Small intestine (tissue), 7 donors: ENCODE measurements around the gene HPCAL1. TPM values are rescaled to one million over a fixed set of nuclear protein-coding genes. Genes with fewer than 3 reads are reported as not detected.

ENCODE experiments used
- DNase-seq, 2 donors: peaks; one replicate each; pipeline versions ENCODE4 v3.0.0 to v3.0.0-alpha.2; 2013
- FAIRE-seq: peaks from 2 replicates; lab custom pipeline; 2012; peaks lifted over from hg19 to GRCh38; lab: Jason Lieb, UNC
- H3K27ac ChIP-seq, 3 donors: one replicate each; pipeline ENCODE4 v1.5.1; 2013; ENCODE audit warnings: low read length in 2 of 3, mild to moderate bottlenecking in 2 of 3, control low read depth in 1 of 3, inconsistent platforms in 1 of 3, low read depth in 1 of 3, moderate library complexity in 1 of 3
- H3K27me3 ChIP-seq, 3 donors: one replicate each; pipeline ENCODE4 v1.6.1; 2013; ENCODE audit warnings: low read length in 3 of 3, inconsistent platforms in 1 of 3; ENCODE audit not compliant: control insufficient read depth in 3 of 3, insufficient read depth in 3 of 3
- H3K36me3 ChIP-seq, 3 donors: one replicate each; pipeline ENCODE4 v1.6.1; 2013; ENCODE audit warnings: low read length in 3 of 3, inconsistent platforms in 1 of 3, low read depth in 1 of 3, mild to moderate bottlenecking in 1 of 3, moderate library complexity in 1 of 3; ENCODE audit not compliant: control insufficient read depth in 3 of 3, insufficient read depth in 2 of 3
- H3K4me1 ChIP-seq, 3 donors: one replicate each; pipeline ENCODE4 v1.6.1; 2013; ENCODE audit warnings: low read length in 2 of 3, inconsistent platforms in 1 of 3, low read depth in 1 of 3, mild to moderate bottlenecking in 1 of 3, moderate library complexity in 1 of 3; ENCODE audit not compliant: control insufficient read depth in 3 of 3, insufficient read depth in 2 of 3
- H3K4me3 ChIP-seq, 3 donors: one replicate each; pipeline ENCODE4 v1.5.1; 2013; ENCODE audit warnings: low read length in 3 of 3, control low read depth in 1 of 3, inconsistent platforms in 1 of 3, low read depth in 1 of 3, mild to moderate bottlenecking in 1 of 3, moderate library complexity in 1 of 3
- H3K9me3 ChIP-seq, 2 donors: one replicate each; pipeline ENCODE4 v1.6.1; 2013; ENCODE audit warnings: low read depth in 1 of 2, low read length in 1 of 2; ENCODE audit not compliant: control insufficient read depth in 2 of 2, insufficient read depth in 1 of 2
- WGBS, 3 donors: extraction: QIAGEN DNeasy Blood & Tissue Kit; methylation state at CpG; one replicate each; pipeline ENCODE4 v1.1.7; 2013; 5-methylcytosine and 5-hydroxymethylcytosine counted together
- polyA plus RNA-seq, 4 donors: library from polyadenylated mRNA; stranded (reverse) in 3 of 4; unstranded in 1 of 4; fragments of 200-250 nt in 3 of 4; fragments of 120-200 nt in 1 of 4; gene quantifications; one replicate each; pipeline versions ENCODE4 v1.2.1 to v1.2.3, GENCODE V29; 2013
- donor health status: healthy with polysubstance abuse.
- donor health status: control.
- donor health status: control.
- donor health status: Bipolar disorder and iron deficiency.
- donor health status: healthy.

The HPCAL1 gene
- polyA plus RNA-seq, 4 donors: 82.3 to 142 (median 94.2) TPM

DNA sequence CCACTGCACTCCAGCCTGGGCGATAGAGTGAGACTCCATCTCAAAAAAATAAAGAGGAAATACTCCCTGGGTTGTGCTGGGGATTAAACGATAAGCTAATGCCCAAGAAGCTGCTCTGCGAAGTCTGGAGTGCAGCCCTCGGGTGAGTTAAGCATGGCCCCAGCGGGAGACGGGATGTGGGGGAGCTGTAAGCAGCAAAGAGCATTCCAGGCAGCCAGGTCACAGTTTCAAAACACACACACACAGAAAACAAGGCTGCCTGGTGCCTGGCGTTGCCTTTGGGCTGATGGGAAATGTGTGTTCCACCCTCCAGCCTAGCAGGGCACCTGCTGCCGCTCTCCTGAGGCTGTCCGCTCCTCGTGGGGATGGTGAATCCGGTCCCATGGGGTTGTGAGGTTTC is 121.3 kb downstream of the HPCAL1 start:
- no peak for DNase-seq
- FAIRE-seq: no peak

GRCh38 chr2:10424916-10425505 is 122.3 kb downstream of the HPCAL1 start:
- Histone ChIP-seq H3K27me3 (no peaks in the 10 kb centered on the region), H3K36me3 (peaks cover 6 to 90% (median 10%) of the 10 kb centered on the region in 3 donors), H3K27ac (no peak overlapping the region), H3K9me3 (no peaks in the 10 kb centered on the region), H3K4me3 (no peak overlapping the region), H3K4me1 (peaks cover 0 to 16% (median 0%) of the 10 kb centered on the region in 3 donors)
- DNase-seq (no peak), FAIRE-seq (no peak)
- WGBS, 3 donors: 82 to 87% (median 84%) methylated on average over 8 of the region's 8 CpGs

More for the DNA sequence above, 121.3 kb downstream of the HPCAL1 start:
- H3K4me1 ChIP-seq: peaks cover 0 to 14% (median 0%) of the 10 kb centered on the region in 3 donors
- no peak overlapping the region for H3K4me3 ChIP-seq
- WGBS, 3 donors: 85 to 89% (median 86%) methylated on average over 11 of the region's 11 CpGs
- peaks cover 6 to 96% (median 12%) of the 10 kb centered on the region in 3 donors for H3K36me3 ChIP-seq
- no peaks in the 10 kb centered on the region for H3K9me3 ChIP-seq
- H3K27ac ChIP-seq: no peak overlapping the region
- no peaks in the 10 kb centered on the region for H3K27me3 ChIP-seq

DNA sequence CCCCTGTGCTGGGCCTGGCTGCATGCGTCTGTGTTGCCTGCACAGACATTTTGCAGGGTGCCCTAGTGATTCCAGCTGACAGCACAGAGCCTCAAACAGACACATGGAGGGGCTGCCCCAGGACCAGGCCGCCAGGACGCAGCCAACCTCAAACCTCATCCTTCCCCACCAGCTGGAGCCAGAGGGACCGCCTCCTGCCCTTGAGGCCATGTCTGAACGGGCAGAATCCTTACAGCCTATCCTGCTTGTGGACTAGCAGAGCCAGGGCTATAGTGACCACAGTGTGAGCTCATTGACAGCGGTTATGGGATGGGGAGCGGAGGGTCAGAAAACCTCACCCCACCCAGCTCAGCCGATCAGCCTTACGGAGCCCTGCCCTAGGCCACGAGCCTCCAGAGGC is 123.0 kb downstream of the HPCAL1 start:
- Histone ChIP-seq H3K27ac (no peak overlapping the region), H3K36me3 (peaks cover 6 to 88% (median 8%) of the 10 kb centered on the region in 3 donors), H3K4me1 (peaks cover 0 to 20% (median 0%) of the 10 kb centered on the region in 3 donors), H3K4me3 (no peak overlapping the region), H3K9me3 (no peaks in the 10 kb centered on the region), H3K27me3 (no peaks in the 10 kb centered on the region)
- DNase-seq (no peak), FAIRE-seq (no peak)
- 83 to 91% (median 84%) methylated on average over 9 to 10 of the region's 10 CpGs for WGBS, 3 donors

- H3K27ac ChIP-seq: no peak overlapping the region
- no peak overlapping the region for H3K4me3 ChIP-seq
- H3K9me3 ChIP-seq: no peaks in the 10 kb centered on the region
- 92 to 93% (median 92%) methylated on average over 40 of the region's 40 CpGs for WGBS, 3 donors
- H3K36me3 ChIP-seq: peaks cover 6 to 75% (median 8%) of the 10 kb centered on the region in 3 donors
- FAIRE-seq (no peak), DNase-seq (no peak)
- no peaks in the 10 kb centered on the region for H3K27me3 ChIP-seq
- H3K4me1 ChIP-seq: peaks cover 0 to 20% (median 0%) of the 10 kb centered on the region in 3 donors
Observed at GRCh38 chr2:10426726-10427617, 124.3 kb downstream of the HPCAL1 start.

DNA sequence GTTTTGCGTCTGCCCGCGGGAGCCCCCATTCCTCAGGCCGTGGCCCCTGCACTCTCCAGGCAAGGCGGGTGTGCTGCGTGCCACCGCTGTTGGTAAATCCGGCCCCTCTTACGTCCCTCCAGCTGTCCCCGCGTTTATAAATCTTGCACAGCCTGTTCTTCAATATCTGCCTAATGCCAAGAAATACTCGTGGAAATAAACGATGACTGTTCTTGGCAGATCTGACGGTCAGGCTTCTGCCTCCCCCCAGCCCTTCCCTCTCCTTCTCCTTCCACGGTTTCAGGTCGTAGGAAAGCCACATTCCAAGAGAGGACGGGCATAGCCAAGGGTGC is 124.9 kb downstream of the HPCAL1 start:
- FAIRE-seq: no peak
- Histone ChIP-seq H3K4me1 (peaks cover 0 to 20% (median 0%) of the 10 kb centered on the region in 3 donors), H3K27ac (no peak overlapping the region), H3K27me3 (no peaks in the 10 kb centered on the region), H3K9me3 (no peaks in the 10 kb centered on the region), H3K36me3 (peaks cover 6 to 69% (median 8%) of the 10 kb centered on the region in 3 donors), H3K4me3 (no peak overlapping the region)
- 66 to 78% (median 73%) methylated on average over 17 of the region's 17 CpGs for WGBS, 3 donors
- DNase-seq: no peak

DNA sequence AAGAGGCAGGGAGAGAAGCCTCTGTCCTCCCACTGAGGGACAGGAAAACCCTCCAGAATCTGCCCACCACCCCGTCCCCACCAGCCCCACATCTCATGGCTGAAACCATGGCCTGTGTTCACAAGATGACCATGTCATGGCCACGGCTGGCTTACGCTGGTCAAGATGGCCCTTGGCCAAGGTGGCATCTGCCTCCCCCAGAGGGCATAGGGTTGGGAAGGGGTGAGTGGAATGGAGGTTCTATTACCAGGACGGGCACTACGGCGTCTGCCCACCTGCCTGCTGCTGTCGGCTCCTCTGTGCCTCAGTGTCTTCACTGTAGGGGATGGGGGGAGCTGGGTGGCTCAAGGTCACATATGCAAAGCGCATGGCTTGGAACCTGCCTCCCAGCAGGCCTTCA is 125.7 kb downstream of the HPCAL1 start:
- peaks cover 3 to 61% (median 7%) of the 10 kb centered on the region in 3 donors for H3K36me3 ChIP-seq
- no peaks in the 10 kb centered on the region for H3K9me3 ChIP-seq
- FAIRE-seq: no peak
- peaks cover 0 to 20% (median 0%) of the 10 kb centered on the region in 3 donors for H3K4me1 ChIP-seq
- DNase-seq: no peak
- 91 to 98% (median 97%) methylated on average over 8 of the region's 8 CpGs for WGBS, 3 donors
- H3K4me3 ChIP-seq: no peak overlapping the region
- no peaks in the 10 kb centered on the region for H3K27me3 ChIP-seq
- peak overlapping the region in 2 of 3 donors; percentile 52 to 70 for H3K27ac ChIP-seq

- FAIRE-seq (no peak), DNase-seq (peak; percentile 63 to 91)
- Histone ChIP-seq H3K27me3 (no peaks in the 10 kb centered on the region), H3K27ac (peak overlapping the region in 2 of 3 donors; percentile 52 to 70), H3K9me3 (no peaks in the 10 kb centered on the region), H3K36me3 (peaks cover 3 to 57% (median 5%) of the 10 kb centered on the region in 3 donors), H3K4me1 (peaks cover 0 to 24% (median 0%) of the 10 kb centered on the region in 3 donors), H3K4me3 (no peak overlapping the region)
- 10 to 67% (median 49%) methylated on average over 3 of the region's 3 CpGs for WGBS, 3 donors
Observed at GRCh38 chr2:10428924-10429323, 126.2 kb downstream of the HPCAL1 start.

DNA sequence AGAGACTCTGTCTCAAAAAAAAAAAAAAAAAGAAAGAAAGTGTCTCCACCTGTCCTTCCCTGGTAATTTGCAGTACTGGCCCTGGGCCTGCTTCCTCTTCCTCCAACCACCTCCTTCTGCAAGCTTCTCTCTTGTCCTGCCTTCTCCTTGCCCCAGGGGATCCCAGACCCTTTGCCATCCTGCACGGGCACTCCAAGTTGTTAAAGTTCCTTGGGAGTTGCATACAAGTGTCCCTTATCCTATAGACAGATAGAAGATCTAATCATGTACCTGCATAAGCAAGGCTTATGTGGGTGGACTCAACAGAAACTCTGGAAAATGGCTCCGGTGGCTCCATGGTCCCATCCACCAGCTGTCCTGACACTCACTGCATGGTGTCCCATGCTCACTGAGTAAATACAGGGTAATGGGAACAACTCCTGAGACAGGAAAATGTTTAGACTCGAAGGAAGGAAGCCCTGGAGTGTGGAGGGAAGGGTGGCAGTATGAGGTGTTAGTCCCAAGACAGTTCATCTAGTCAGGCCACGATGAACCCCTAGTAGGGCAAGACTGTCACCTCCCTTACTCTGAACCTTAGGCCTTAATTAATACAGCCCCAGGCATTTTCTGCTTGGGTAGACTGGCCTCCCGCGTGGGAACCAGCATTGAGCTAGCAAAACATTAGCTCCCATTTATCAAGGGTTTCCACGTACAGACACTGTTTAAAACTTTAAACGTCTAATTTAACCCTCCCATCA is 128.3 kb downstream of the HPCAL1 start:
- peak overlapping the region in 1 of 3 donors; percentile 98 for H3K27ac ChIP-seq
- H3K36me3 ChIP-seq: peaks cover 0 to 47% (median 5%) of the 10 kb centered on the region in 3 donors
- DNase-seq (no peak), FAIRE-seq (no peak)
- no peaks in the 10 kb centered on the region for H3K27me3 ChIP-seq
- peak overlapping the region in 2 of 3 donors; percentile 45 to 66 for H3K4me3 ChIP-seq
- 59 to 77% (median 75%) methylated on average over 8 of the region's 8 CpGs for WGBS, 3 donors
- H3K9me3 ChIP-seq: no peaks in the 10 kb centered on the region
- H3K4me1 ChIP-seq: peaks cover 0 to 44% (median 0%) of the 10 kb centered on the region in 3 donors
